Stimulated activated naive CD8-positive, alpha-beta T cell treated with anti-CD3 and anti-CD28 coated beads, Interleukin-15, amount 100 ng/mL, for 72 hours (primary cell): ENCODE measurements around the gene BBOX1.
"Not testable (repeated sequence)": the region's sequence is repeated elsewhere in the genome, so short reads cannot be mapped to it uniquely, and the experiment has no call there.

Experiments
- ATAC-seq: fragments of 150-1000 bp; cut with Tn5 transposase; 2 replicates; pipeline ENCODE4 v1.10.0; 2021; ENCODE audit warnings: mild to moderate bottlenecking, moderate library complexity
- DNase-seq, 2 donors: peaks; one replicate each; pipeline ENCODE4 v3.0.0; 2021 to 2022
- H3K27ac Mint-ChIP-seq, 2 donors: one replicate each; pipeline ENCODE4 v1.8.0; 2022; ENCODE audit warnings: mild to moderate bottlenecking in 2 of 2, mixed read lengths in 2 of 2, moderate library complexity in 2 of 2
- H3K27me3 Mint-ChIP-seq: one replicate; pipeline ENCODE4 v1.8.0; 2022; ENCODE audit warnings: mixed read lengths
- H3K4me1 Mint-ChIP-seq: one replicate; pipeline ENCODE4 v1.8.0; 2022; ENCODE audit warnings: mild to moderate bottlenecking, mixed read lengths
- H3K4me3 Mint-ChIP-seq, 2 donors: one replicate each; pipeline ENCODE4 v1.8.0; 2022; ENCODE audit warnings: mild to moderate bottlenecking in 2 of 2, mixed read lengths in 2 of 2, moderate library complexity in 1 of 2
- H3K9me3 Mint-ChIP-seq, 2 donors: one replicate each; pipeline ENCODE4 v1.8.0; 2022; ENCODE audit warnings: mixed read lengths in 2 of 2

Gene BBOX1

DNA sequence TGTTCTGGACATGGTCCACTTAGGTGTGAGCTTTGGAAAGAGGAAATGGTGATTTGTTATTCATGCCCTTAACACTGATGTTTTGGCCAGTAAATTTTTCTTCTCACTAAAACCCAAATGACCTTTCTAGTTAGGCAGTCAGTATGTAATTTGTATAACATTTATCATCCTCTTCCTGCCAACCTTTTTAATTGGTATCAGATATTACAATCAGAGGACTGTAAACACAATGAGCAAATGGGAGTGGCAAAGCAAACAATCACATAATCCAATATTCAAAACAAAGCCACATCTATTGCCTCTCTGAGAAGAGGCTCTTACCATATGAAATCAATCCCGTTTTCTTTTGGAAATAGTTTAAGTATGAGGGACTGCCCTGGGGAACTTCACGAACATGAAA lies 49.1 kb downstream of the BBOX1 start:
- ATAC-seq (no peak), DNase-seq (no peak)
- Mint-ChIP-seq H3K9me3 (peaks cover 10 to 17% of the 10 kb centered on the region in 2 donors), H3K27me3 (no peaks in the 10 kb centered on the region), H3K4me3 (no peak overlapping the region), H3K27ac (no peak overlapping the region), H3K4me1 (no peaks in the 10 kb centered on the region)

DNA sequence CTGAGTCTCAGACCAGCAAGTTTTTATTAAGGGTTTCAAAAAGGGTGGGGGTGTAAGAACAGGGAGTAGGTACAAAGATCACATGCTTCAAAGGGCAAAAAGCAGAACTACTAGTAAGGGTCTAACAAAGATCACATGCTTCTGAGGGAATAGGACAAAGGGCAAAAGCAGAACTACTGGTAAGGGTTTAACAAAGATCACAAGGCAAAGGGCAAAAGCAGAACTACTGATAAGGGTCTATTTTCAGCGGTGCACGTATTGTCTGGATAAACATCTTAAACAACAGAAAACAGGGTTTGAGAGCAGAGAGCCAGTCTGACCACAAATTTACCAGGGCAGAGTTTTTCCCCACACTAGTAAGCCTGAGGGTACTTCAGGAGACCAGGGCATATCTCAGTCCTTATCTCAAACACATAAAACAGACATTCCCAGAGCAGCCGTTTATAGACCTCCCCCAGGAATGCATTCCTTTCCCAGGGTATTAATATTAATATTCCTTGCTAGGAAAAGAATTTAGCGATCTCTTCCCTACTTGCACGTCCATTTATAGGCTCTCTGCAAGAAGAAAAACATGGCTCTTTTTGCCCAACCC lies 49.8 kb downstream of the BBOX1 start:
- H3K4me3 Mint-ChIP-seq, H3K27ac Mint-ChIP-seq, ATAC-seq, DNase-seq, H3K27me3 Mint-ChIP-seq, H3K4me1 Mint-ChIP-seq: not testable (repeated sequence)
- peaks cover 10 to 17% of the 10 kb centered on the region in 2 donors for H3K9me3 Mint-ChIP-seq

DNA sequence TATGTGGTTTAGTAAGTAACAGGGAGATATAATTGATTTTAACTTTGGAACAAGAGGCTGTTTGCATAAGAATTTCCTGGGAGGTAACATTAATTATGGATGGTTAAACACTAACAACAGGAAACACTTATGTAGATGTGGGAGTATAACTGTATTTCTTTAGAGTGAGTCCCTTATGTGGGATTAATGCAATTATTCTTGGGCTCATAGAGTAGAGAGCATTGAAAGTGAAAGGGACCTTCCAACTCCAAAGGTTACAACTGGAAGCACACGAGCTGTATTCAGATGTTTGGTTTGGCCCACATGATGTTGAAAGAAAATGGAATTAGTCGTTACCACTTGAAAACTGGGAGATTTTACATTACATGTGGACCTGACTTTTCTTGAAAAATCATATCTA lies 53.5 kb downstream of the BBOX1 start:
- Mint-ChIP-seq H3K4me3 (no peak overlapping the region), H3K27me3 (no peaks in the 10 kb centered on the region), H3K9me3 (peaks cover 12 to 17% of the 10 kb centered on the region in 2 donors), H3K27ac (no peak overlapping the region), H3K4me1 (no peaks in the 10 kb centered on the region)
- DNase-seq (no peak), ATAC-seq (no peak)

DNA sequence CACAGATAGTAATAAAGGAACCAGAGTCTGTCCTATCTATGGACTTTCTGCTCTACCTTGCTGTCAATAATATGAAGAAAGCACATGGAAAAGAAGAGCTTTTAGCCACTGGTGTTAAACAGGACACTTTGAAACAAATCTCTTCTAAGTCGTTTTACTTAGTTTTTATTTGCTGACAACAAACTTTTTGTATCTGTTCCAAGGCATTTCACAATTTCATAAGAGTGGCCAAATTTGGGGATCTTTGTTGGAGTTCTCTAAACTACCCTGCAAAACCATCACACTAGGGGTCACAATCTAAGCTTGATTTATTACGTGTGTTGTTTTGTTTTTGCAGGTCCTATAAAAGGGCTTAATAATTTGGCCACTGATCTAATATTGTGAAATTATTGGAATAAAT lies 54.4 kb downstream of the BBOX1 start:
- Mint-ChIP-seq H3K27ac (no peak overlapping the region), H3K27me3 (no peaks in the 10 kb centered on the region), H3K9me3 (peaks cover 12 to 14% of the 10 kb centered on the region in 2 donors), H3K4me3 (no peak overlapping the region), H3K4me1 (no peaks in the 10 kb centered on the region)
- no peak for ATAC-seq
- DNase-seq: no peak

DNA sequence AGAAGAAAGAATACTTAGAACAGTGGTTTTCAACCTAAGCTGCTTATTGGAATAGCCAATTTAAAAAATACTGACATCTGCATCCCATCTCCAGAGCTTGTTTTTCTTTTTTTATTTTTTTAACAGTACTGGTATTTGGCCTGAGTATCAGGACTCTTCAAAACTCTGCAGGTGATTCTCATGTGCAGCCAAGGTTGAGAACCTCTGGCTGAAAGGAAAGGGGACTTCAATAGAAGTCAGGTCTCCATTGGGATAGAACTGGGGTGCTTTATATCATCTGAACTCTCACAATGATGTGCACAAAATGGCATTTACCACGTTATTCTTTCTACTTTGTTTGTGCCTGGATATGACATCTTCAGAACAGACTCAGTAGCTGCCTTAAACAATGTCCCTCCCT lies 55.3 kb downstream of the BBOX1 start:
- no peak overlapping the region for H3K27ac Mint-ChIP-seq
- H3K27me3 Mint-ChIP-seq: no peaks in the 10 kb centered on the region
- no peak for ATAC-seq
- peaks cover 7 to 12% of the 10 kb centered on the region in 2 donors for H3K9me3 Mint-ChIP-seq
- DNase-seq: no peak
- no peaks in the 10 kb centered on the region for H3K4me1 Mint-ChIP-seq
- no peak overlapping the region for H3K4me3 Mint-ChIP-seq

DNA sequence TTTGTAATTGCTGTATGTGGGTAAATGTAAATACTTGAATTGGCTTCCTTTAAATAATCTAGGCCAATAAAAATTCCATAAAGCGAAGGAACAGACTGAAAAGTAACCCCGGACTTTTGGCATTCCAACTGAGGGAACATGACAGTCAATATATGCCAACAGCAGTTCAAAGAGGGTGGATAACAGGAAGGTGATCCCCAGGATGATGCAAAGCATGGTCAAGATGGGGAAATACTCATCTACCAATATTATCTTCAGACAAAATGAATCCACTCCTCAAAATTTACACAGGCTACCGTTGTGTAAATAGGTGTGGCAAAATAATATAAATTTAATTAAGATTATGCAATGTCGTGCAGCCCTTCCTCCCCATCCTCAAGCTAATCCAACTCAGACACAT lies 56.9 kb downstream of the BBOX1 start:
- Mint-ChIP-seq H3K9me3 (peaks cover 6 to 7% of the 10 kb centered on the region in 2 donors), H3K4me3 (no peak overlapping the region), H3K4me1 (no peaks in the 10 kb centered on the region), H3K27ac (no peak overlapping the region), H3K27me3 (peaks cover 9% of the 10 kb centered on the region)
- DNase-seq: no peak
- ATAC-seq: no peak

DNA sequence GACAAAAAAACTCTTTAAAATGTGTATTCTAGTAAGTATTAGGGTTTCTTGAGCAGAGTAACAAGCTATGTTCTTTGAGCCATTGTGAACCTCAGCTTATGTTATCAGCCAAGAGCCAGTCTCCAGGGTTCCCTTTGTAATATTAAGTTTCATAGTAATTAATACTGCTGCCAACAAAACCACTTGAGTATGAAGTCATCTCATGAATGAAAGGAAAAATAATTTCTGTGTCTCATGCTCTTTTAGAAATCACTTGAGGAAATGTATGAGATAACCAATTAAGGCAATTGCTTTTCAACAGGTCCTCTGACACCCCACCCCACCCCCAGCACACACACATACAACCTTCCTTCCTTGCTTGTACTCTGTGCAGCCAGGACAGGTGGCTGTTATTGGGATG lies 59.9 kb downstream of the BBOX1 start:
- Mint-ChIP-seq H3K9me3 (peaks cover 0 to 6% of the 10 kb centered on the region in 2 donors), H3K27me3 (peaks cover 12% of the 10 kb centered on the region), H3K27ac (no peak overlapping the region), H3K4me1 (no peaks in the 10 kb centered on the region), H3K4me3 (no peak overlapping the region)
- DNase-seq: no peak
- ATAC-seq: no peak

DNA sequence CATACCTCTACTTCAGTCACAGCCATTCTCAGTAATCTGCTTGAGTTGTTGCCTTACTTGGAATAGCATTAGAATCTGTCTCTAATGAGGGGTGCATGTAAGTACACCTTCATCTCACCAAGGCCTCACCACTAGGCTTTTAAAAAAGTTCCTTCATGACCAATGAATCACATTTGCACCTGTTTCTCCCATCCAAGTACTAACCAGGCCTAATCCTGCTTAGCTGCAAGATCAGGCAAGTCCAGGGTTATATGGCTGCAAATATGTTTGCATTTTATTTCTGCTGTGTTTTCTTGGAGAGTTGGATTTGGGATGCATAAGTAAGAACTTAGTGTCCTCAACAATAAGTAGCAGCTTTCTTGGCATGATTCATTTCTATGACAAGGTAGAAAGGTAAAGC lies 66.9 kb downstream of the BBOX1 start:
- Mint-ChIP-seq H3K9me3 (peaks cover 0 to 14% of the 10 kb centered on the region in 2 donors), H3K4me1 (no peaks in the 10 kb centered on the region), H3K27me3 (peaks cover 2% of the 10 kb centered on the region), H3K27ac (no peak overlapping the region), H3K4me3 (no peak overlapping the region)
- DNase-seq: no peak
- no peak for ATAC-seq

DNA sequence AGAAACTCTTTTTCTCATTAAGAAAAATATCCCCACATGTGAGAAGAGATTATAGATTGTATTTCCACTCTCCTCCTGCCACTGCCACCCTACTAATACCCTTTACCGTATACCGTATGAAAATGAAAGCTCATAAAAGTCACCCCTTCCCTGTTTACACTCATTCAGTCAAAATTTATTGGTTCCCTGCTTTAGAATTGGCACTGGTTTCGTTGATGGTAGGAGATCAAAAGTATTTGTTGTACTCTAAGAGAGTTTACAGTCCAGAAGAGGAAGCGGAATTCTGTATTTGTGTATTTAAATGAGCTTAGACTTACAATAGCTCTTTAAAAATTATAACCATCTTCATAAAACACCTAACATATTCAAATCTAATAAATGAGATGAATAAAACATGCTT lies 68.2 kb downstream of the BBOX1 start:
- H3K4me3 Mint-ChIP-seq: no peak overlapping the region
- no peaks in the 10 kb centered on the region for H3K27me3 Mint-ChIP-seq
- H3K4me1 Mint-ChIP-seq: no peaks in the 10 kb centered on the region
- no peak overlapping the region for H3K27ac Mint-ChIP-seq
- ATAC-seq (no peak), DNase-seq (no peak)
- H3K9me3 Mint-ChIP-seq: peaks cover 0 to 14% of the 10 kb centered on the region in 2 donors

DNA sequence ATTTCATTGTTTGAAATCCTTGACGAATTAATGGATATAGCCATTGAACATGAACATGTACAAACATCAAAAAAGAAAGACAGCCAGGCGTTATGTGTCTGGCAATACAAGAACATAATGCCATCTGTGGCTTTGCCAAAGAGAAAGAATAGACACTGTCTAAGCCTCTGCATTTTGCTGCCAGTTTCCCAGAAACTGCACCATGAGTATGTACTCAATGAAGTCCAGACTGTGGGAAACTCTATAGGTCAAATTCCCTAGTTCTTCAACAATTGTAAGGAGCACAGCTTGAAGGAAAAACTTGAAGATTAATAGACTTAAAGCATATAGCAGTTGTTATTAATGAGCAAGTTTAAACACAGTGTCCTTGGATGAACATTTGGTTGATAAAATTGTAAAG lies 71.3 kb downstream of the BBOX1 start:
- ATAC-seq: no peak
- DNase-seq: no peak
- no peaks in the 10 kb centered on the region for H3K27me3 Mint-ChIP-seq
- H3K4me1 Mint-ChIP-seq: no peaks in the 10 kb centered on the region
- H3K9me3 Mint-ChIP-seq: peaks cover 0 to 9% of the 10 kb centered on the region in 2 donors
- no peak overlapping the region for H3K27ac Mint-ChIP-seq
- no peak overlapping the region for H3K4me3 Mint-ChIP-seq

DNA sequence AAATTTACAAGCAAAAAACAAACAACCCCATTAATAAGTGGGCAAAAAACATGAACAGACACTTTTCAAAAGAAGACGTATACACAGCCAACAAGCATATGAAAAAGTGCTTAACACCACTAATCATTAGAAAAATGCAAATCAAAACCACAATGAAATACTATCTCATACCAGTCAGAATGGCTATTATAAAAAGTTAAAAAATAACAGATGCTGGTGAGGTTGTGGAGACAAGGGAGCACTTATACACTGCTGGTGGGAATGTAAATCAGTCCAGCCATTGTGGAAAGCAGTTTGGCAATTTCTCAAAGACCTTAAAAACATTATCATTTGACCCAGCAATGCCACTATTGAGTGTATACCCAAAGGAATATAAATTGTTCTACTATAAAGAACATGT lies 72.3 kb downstream of the BBOX1 start:
- no peaks in the 10 kb centered on the region for H3K27me3 Mint-ChIP-seq
- no peak overlapping the region for H3K27ac Mint-ChIP-seq
- ATAC-seq (no peak), DNase-seq (no peak)
- H3K4me1 Mint-ChIP-seq: no peaks in the 10 kb centered on the region
- no peak overlapping the region for H3K4me3 Mint-ChIP-seq
- H3K9me3 Mint-ChIP-seq: peaks cover 0 to 8% of the 10 kb centered on the region in 2 donors

DNA sequence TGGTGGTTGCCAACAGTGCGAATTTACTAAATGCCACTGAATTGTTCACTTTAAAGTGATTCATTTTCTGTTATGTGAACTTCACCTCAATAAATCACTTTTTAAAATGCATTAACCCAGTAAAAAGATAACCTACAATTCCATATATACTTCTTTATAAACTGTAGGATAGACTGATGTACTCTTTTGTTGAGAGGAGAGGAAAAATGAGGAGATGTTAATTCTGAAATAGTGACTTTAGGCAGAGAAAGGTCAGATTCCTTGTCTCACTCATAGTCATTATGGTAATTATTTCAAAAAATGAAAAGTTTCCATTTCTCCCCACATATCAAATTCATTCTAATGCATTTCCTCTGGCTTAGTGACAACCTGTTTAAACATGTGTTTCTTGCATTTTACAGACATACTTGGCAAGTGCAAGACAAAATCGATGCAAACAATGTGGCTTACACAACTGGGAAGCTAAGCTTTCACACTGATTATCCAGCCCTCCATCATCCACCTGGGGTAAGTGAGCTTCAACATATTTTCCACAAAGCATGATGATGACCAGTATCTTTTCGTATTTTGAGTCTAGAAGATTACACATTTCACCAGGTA lies 74.5 kb downstream of the BBOX1 start:
- Mint-ChIP-seq H3K4me3 (no peak overlapping the region), H3K27ac (no peak overlapping the region), H3K9me3 (peaks cover 0 to 6% of the 10 kb centered on the region in 2 donors), H3K27me3 (no peaks in the 10 kb centered on the region), H3K4me1 (no peaks in the 10 kb centered on the region)
- DNase-seq (no peak), ATAC-seq (no peak)

DNA sequence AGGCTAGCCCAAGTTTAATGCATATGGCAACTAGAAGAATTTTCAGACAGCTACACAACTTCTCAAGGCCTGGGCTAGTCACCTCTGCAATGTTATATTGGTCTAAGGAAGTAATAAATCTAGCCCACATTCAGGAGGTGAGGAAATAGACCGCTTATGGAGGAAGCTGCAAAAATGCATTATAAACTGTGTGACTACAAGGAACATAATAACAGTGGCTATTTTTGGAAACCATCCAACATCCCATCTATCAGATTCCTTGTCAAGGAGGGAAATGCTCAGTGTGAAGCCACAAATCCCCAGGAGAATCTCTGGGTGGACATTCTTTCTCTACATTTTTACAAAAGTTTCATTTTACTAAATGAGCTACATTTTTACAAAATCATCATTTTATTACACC lies 76.1 kb downstream of the BBOX1 start:
- H3K4me3 Mint-ChIP-seq: no peak overlapping the region
- DNase-seq (no peak), ATAC-seq (no peak)
- no peaks in the 10 kb centered on the region for H3K27me3 Mint-ChIP-seq
- no peak overlapping the region for H3K27ac Mint-ChIP-seq
- no peaks in the 10 kb centered on the region for H3K9me3 Mint-ChIP-seq
- no peaks in the 10 kb centered on the region for H3K4me1 Mint-ChIP-seq

DNA sequence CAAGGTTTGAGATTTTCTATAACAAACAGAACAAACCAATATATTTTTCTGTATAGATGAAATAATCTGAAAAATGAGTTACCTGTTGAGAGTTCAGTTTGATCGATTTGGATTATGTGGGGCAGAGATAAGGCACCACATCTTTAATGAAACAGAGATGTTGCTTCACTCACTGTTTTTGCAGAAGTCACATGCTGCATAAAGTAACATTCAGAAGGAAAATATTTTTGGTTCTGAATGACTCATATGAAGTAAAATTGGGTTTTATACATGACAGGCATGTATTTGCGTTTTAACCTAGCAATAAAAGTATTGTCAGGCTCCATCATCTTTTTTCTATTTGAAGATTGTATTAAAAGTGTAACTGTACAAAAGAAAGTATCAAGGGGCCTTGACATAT lies 77.8 kb downstream of the BBOX1 start:
- ATAC-seq: no peak
- no peak for DNase-seq
- no peak overlapping the region for H3K27ac Mint-ChIP-seq
- no peaks in the 10 kb centered on the region for H3K27me3 Mint-ChIP-seq
- no peaks in the 10 kb centered on the region for H3K4me1 Mint-ChIP-seq
- no peak overlapping the region for H3K4me3 Mint-ChIP-seq
- no peaks in the 10 kb centered on the region for H3K9me3 Mint-ChIP-seq

DNA sequence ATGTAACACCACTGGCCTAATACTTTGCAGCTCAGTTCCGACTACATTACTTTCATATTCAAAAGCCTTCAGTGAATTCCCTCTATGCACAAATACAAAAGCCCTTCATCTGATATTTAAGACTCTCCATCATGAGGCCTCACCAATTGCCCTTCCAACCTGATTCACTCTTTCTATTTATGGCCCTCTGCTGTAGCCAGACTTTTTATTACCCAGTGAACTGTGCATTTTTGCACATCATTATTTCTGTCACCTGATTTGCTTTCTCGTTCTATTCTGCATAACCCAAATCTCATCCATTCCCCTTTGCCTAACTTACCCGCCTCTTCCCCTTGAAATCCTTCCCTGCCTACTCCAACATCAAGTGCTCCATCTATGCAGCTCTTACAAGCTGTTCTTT lies 78.3 kb downstream of the BBOX1 start:
- no peak overlapping the region for H3K27ac Mint-ChIP-seq
- H3K9me3 Mint-ChIP-seq: no peaks in the 10 kb centered on the region
- H3K4me3 Mint-ChIP-seq: no peak overlapping the region
- no peaks in the 10 kb centered on the region for H3K27me3 Mint-ChIP-seq
- DNase-seq (no peak), ATAC-seq (no peak)
- H3K4me1 Mint-ChIP-seq: no peaks in the 10 kb centered on the region

DNA sequence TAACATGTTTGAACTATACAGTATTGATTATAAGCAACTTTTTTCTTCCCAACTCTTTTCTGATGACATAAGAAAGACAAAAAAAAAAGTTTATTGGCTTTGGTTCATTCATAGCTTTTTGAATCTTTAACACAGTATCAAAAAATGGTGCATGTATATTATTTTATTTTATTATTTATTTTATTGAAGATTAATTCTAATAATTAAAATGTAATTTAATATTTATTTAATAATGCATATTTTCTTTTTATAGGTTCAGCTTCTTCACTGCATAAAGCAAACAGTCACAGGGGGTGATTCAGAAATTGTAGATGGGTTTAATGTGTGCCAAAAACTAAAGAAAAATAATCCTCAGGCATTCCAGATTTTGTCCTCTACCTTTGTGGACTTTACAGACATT lies 78.8 kb downstream of the BBOX1 start:
- DNase-seq (no peak), ATAC-seq (no peak)
- Mint-ChIP-seq H3K4me3 (no peak overlapping the region), H3K9me3 (no peaks in the 10 kb centered on the region), H3K4me1 (no peaks in the 10 kb centered on the region), H3K27me3 (no peaks in the 10 kb centered on the region), H3K27ac (no peak overlapping the region)

DNA sequence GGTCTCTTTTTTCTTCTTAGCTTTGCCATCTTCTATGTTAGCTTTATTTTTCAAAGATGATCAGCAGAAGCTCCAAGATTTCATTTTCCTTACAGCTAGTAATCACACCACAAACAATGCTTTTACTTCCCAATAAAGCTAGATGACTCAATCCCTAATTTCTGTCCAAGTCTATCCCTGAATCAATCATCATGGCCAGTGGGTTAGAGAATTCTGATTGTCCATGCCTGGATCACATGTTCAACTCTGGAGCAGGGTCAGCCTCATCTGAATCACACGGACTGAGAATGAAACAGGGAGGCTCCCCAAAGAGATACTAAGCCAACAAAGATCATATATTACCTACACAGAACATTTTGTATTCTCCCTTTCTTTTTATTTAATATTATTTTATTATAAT lies 79.6 kb downstream of the BBOX1 start:
- Mint-ChIP-seq H3K27ac (no peak overlapping the region), H3K4me3 (no peak overlapping the region), H3K4me1 (no peaks in the 10 kb centered on the region), H3K9me3 (no peaks in the 10 kb centered on the region), H3K27me3 (no peaks in the 10 kb centered on the region)
- DNase-seq: no peak
- ATAC-seq: no peak
